ENCODE data around the gene UNC50.

- TF ChIP-seq POLR2A (IDR thresholded peaks at IDR 0.05) (no peak), CTCF (IDR thresholded peaks at IDR 0.05) (no peak), POLR2AphosphoS5 (IDR thresholded peaks at IDR 0.05) (no peak)
Measured at GRCh38 chr2:98654699-98655495, 46.5 kb downstream of the UNC50 start.

Measured in sigmoid colon (tissue), 4 donors.